PC-3 (cell line): ENCODE measurements around the gene CGB2.

Experiments used
- CTCF ChIP-seq: fragments of 300-600 bp; sonication (generic); conservative IDR thresholded peaks from 2 replicates; pipeline ENCODE4 v1.5.1; 2017; ENCODE audit warnings: antibody characterized with exemption, low read depth, mild to moderate bottlenecking, low read length
- EZH2 ChIP-seq: fragments of 300-600 bp; sonication (generic); IDR thresholded peaks from one replicate; pipeline ENCODE4 v1.6.1; 2017; ENCODE audit warnings: antibody characterized with exemption, mild to moderate bottlenecking, low read length; ENCODE audit not compliant: unreplicated experiment

- TF ChIP-seq CTCF (no peak), EZH2 (no peak)
Observed at GRCh38 chr19:49061000-49061399, 29.3 kb downstream of the CGB2 start.
